Breast epithelium (tissue), 3 donors: Measurements from ENCODE around the gene RBM5.

Experiments
- CTCF ChIP-seq, 3 donors: fragments of 450-650 bp; IDR thresholded peaks; one replicate each; pipeline ENCODE4 v1.5.1; 2016 to 2017; ENCODE audit warnings: antibody characterized with exemption in 3 of 3, mild to moderate bottlenecking in 3 of 3, moderate library complexity in 3 of 3
- POLR2AphosphoS5 ChIP-seq, 3 donors: sonication (generic); formaldehyde crosslinking; IDR thresholded peaks; one replicate each; pipeline ENCODE4 v1.6.1; 2017; ENCODE audit warnings: antibody characterized with exemption in 3 of 3

GRCh38 chr3:50156549-50157493 is 68.1 kb downstream of the RBM5 start:
- TF ChIP-seq CTCF (IDR thresholded peaks at IDR 0.05) (no peak), POLR2AphosphoS5 (IDR thresholded peaks at IDR 0.05) (no peak)
